ENCODE results near the gene GRM4.

GRM4 gene

GRCh38 chr6:34144581-34145160 lies 1.2 kb downstream of the GRM4 start:
- in situ Hi-C loops (cut with MboI; ENCODE audit: low sequenced_read_pairs): no loop called here

DNA sequence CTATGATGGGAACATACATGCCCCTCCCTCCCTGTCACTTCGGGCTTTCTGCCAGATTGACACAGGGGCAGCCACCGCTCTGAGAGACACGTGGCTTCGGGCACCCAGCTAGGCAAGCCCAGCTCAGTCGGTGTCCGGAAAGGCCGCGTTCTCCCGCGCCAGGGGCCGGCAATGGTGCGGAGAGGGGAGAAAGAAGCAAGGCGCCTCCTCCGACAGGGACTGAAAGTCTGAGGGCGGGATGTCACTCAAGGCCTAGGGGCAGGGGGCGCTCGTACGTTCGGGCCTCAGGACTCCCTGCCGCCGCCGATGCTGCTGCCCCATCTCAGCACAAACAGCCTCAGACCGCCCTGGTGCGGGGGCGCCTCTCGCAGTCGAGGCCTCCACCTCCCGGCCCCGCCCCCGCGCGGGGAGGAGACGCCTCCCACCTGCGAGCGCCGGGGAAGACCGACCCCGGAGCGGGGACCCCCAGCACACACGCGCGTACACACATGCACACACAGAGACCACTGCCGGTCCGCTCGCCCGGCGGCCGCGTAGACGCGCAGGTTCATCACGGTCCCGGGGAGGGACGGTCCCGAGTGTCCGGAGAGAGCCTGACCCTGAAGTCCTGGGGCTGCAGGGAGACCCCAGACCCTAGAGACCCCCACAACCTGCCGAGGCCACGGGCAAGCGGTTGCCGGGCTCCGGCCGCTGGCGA lies 1.9 kb downstream of the GRM4 start:
- in situ Hi-C loops (cut with MboI; ENCODE audit: low sequenced_read_pairs): no loop called here

GRCh38 chr6:34143196-34143883 lies 2.5 kb downstream of the GRM4 start:
- in situ Hi-C loops (cut with MboI; ENCODE audit: low sequenced_read_pairs): no loop called here

GRCh38 chr6:34142061-34142998 lies 3.6 kb downstream of the GRM4 start:
- in situ Hi-C loops (cut with MboI; ENCODE audit: low sequenced_read_pairs): no loop called here

- in situ Hi-C loops (cut with MboI; ENCODE audit: low sequenced_read_pairs): no loop called here
Observed at GRCh38 chr6:34140075-34140474, 5.8 kb downstream of the GRM4 start.

DNA sequence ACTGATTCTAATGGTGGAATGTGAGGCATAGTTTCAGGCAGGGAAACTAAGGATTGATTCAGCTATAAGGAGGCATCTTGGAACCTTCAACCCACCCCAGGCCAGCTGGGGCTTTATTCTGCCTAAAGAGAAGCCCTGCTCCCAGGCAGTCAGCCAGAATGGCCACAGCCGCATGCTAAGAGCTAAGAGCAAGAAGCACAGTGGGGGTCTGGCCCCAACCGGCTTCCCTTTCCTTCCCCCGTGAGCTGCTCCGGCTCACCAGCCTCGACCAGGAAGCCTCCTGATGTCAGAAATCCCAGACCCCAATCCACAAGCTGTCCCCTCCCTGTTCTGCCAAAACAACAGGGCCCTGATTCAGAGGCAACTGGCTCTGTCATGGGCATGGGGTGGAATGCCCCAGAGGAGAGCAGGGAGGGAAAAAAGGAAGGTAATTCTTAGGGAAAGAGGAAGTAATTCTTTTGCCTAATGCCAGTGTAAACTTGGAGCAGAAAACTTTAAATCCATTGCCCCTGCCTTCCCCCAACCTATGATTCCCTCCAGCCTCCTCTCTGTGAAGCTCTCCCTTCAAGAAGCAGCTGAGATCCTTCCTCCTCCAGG lies 6.9 kb downstream of the GRM4 start:
- in situ Hi-C loops (cut with MboI; ENCODE audit: low sequenced_read_pairs): no loop called here

DNA sequence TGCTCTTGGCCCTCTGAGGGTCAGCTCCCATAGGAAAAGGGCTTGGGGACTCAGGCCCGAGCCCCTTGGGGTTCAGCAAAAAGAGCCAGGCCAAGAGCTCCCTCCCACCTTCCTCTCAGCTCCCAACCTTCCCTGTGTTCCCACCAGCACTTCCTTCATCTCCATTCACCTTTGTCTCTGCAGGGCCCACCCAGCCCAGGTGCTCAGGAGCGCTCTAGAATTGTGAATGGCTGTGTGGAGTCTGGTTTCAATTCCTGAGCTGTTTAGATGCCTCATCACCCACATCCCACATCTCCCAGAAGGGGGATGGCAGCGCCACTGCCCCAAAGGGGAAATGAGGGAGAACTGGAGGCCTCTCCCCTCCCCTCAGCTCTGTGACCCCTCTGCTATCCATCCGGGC lies 7.7 kb downstream of the GRM4 start:
- in situ Hi-C loops (cut with MboI; ENCODE audit: low sequenced_read_pairs): no loop called here

- in situ Hi-C loops (cut with MboI; ENCODE audit: low sequenced_read_pairs): no loop called here
Observed at GRCh38 chr6:34135541-34135940, 10.3 kb downstream of the GRM4 start.

- in situ Hi-C loops (cut with MboI; ENCODE audit: low sequenced_read_pairs): no loop called here
Observed at GRCh38 chr6:34132486-34133185, 13.3 kb downstream of the GRM4 start.

GRCh38 chr6:34131326-34132290 lies 14.3 kb downstream of the GRM4 start:
- in situ Hi-C loops (cut with MboI; ENCODE audit: low sequenced_read_pairs): no loop called here

GRCh38 chr6:34130862-34131261 lies 15.0 kb downstream of the GRM4 start:
- in situ Hi-C loops (cut with MboI; ENCODE audit: low sequenced_read_pairs): no loop called here

DNA sequence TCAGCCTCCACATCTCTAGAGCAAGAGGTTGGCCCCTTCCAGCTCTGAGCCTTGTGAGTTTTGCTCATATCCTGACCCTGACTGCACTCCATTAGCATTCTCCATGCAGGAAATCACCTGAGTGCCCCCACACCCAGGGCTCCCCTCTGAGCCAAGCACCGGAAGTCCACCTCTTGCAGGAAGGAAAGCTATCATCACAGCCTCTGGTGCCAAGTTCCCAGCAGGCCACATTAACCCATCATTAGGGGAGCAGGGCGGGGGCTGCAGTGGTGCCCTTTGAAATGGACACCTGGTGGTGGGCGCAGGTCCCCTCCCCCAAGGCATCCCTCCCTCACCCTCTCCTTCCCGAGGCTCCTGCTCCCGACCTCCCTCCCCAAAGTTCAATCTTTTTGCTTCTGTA lies 16.1 kb downstream of the GRM4 start:
- in situ Hi-C loops (cut with MboI; ENCODE audit: low sequenced_read_pairs): no loop called here

DNA sequence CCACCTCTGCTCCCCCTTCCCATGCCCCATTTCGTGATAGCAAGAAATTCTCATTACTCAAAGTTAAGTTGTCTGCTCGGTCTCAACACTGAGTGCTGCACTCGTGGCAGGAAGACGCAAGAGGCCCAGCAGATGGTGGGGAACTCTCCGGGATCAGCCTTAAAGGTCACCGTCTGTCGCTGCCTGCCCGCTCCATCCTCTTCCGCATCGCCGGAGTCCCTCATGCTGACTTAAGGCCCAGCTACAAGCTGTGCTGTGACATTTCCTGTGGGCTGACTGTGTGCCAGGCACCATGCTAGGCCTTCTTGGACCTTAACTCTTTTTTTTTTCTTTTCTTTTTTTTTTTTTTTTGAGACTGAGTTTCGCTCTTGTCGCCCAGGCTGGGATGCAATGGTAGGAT lies 17.8 kb downstream of the GRM4 start:
- in situ Hi-C loops (cut with MboI; ENCODE audit: low sequenced_read_pairs): no loop called here

DNA sequence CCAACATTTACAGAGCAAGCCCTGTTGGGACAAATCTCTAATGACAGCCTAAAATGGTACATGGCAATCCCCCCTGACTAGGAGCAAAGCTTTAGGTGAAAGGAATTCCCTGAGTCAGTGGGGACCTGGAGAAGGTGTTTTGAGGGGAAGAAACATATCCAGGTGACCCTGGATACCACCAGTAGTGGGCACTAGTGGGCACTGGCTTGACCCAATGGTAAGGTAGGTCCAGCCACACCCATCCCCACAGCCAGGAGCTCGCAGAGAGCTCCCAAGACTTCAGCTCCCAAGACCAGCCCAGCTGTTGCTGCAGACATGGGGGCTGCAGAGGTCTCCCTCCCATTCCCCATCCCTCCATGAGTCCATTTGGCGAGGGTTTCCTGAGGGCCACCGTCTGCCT lies 19.5 kb downstream of the GRM4 start:
- in situ Hi-C loops (cut with MboI; ENCODE audit: low sequenced_read_pairs): no loop called here

DNA sequence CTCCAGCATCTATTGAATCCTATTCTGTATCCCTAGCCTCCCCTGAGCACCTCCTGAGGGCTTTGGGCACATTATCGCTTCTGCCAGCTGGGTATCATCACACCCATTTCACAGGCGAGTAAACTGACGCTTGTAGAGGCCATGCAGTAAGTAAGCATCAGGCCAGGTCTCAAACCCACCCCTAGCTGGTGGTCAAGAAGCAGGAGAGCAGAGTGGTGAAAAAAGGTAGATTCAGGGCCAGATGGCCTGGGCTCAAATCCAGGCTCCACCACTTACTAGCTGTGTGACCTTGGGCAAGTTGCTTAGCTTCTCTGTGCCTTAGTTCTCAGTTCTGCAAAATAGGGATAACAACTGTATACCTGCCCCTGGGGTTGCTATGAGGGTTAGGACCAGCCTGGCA lies 19.9 kb downstream of the GRM4 start:
- in situ Hi-C loops (cut with MboI; ENCODE audit: low sequenced_read_pairs): no loop called here

DNA sequence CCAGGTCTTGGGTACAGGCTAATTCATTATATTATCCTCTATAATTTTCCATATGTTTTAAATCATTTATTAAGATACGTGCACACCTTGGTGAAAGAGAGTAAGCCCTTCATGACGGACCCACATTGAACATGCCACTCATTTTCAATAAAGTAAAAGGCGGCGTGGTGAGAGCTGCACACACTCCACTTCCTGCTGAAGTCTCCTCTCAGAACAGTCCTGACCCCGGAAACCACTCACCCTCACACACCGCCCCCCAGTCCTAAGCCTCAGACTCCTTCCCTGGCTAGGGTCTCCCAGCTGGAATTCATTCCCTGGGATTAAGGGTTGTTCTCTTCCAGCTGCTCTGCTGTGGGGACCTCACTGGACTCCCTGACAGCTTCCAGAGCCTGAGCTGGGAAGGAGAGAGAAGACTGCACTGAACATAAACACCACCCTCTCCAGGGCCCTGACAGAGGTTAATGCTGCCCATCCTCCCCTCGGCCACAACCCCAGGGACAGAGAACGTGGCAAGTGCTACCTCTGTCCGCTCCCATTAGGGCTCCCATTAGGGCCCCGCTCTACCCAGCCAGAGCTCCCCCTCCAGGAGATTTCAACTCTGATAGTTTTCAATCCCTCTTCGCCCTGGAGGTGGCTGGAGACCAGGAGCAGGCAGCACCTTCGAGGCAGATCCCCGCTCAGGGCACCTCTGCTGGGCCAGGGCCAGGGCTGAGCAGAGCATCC lies 24.8 kb downstream of the GRM4 start:
- in situ Hi-C loops (cut with MboI; ENCODE audit: low sequenced_read_pairs): no loop called here

- in situ Hi-C loops (cut with MboI; ENCODE audit: low sequenced_read_pairs): no loop called here
Observed at GRCh38 chr6:34115915-34116314, 30.0 kb downstream of the GRM4 start.

DNA sequence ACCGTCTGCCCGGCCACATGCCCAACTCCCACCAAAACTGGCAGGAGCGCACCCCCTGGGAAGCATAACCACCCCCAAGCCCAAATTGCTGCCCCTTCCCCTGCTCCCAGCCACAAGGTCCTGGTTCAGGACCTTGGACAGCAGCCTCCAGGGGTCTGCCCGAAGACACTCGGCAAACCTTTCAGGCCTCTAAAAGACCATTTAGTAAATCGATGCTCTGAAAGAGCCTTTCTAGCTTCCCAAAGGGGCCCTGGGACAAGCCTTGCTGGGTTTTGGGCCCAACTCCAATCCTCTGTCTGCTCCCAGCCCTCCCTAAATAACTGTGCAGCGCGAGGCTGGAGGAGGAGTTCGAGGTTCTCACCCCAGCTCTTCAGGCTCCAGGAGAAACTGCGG lies 30.5 kb downstream of the GRM4 start:
- in situ Hi-C loops (cut with MboI; ENCODE audit: low sequenced_read_pairs): no loop called here
